SK-N-MC (cell line): ENCODE data around the gene LDLRAP1.

Experiments used
- DNase-seq: peaks from one replicate; pipeline ENCODE4 v3.0.0-alpha.2; 2011; ENCODE audit warnings: low read depth, low spot score
- H3K27ac ChIP-seq: fragments of 200-600 bp; sonication (generic); 2 replicates; pipeline ENCODE4 v1.5.1; 2016; ENCODE audit warnings: mixed run types
- H3K36me3 ChIP-seq: fragments of 200-600 bp; sonication (generic); 2 replicates; pipeline ENCODE4 v1.6.1; 2017; ENCODE audit warnings: antibody characterized with exemption, low read length, mixed read lengths; ENCODE audit not compliant: insufficient read depth
- H3K4me3 ChIP-seq: fragments of 200-600 bp; sonication (generic); 2 replicates; pipeline ENCODE4 v1.5.1; 2016
- H3K9ac ChIP-seq: fragments of 200-600 bp; sonication (generic); 2 replicates; pipeline ENCODE4 v1.8.0; 2017; ENCODE audit warnings: mixed run types, mixed read lengths; ENCODE audit not compliant: insufficient read length
- H3K9me3 ChIP-seq: fragments of 200-600 bp; sonication (generic); 2 replicates; pipeline ENCODE4 v1.6.1; 2017; ENCODE audit warnings: low read depth, mild to moderate bottlenecking, antibody characterized with exemption, low read length, moderate library complexity, mixed read lengths
- EZH2 ChIP-seq: fragments of 200-600 bp; sonication (generic); IDR thresholded peaks from one replicate; pipeline ENCODE4 v1.6.1; 2017; ENCODE audit warnings: antibody characterized with exemption
- FOXP2 ChIP-seq: optimal IDR thresholded peaks from 2 replicates; pipeline ENCODE3; 2011; ENCODE audit warnings: mild to moderate bottlenecking, moderate library complexity; ENCODE audit not compliant: insufficient read depth; ENCODE audit errors: extremely low read length, control extremely low read depth
- POLR2AphosphoS5 ChIP-seq: IDR thresholded peaks from 2 replicates; pipeline ENCODE4 v1.6.1; 2012; ENCODE audit warnings: mild to moderate bottlenecking, low read depth, low read length, borderline replicate concordance

Gene LDLRAP1

DNA sequence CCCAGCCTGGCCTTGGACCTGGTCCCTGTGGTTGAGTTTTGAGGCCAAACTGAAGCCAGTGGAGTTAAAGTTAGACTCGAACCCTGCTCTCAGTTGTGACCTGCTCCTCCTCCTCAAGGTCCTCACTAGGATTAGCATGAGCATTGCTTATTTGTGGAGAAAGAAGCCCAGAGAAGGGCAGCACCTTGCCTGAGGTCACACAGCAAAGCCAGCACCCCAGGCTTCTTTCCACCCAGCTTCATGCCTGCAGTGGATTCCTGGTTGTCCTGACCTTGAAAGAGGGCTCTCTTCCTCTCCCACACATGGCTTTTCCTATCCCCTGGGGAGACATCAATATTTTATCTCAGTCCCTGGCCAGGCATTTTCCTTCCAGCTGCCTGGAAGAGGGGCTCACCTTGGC, 2.8 kb downstream of the LDLRAP1 start:
- DNase-seq: no peak
- H3K27ac ChIP-seq: no peak overlapping the region
- TF ChIP-seq POLR2AphosphoS5: no peak
- no peak for TF ChIP-seq FOXP2
- no peak for TF ChIP-seq EZH2
- H3K36me3 ChIP-seq: no peaks in the 10 kb centered on the region
- H3K9ac ChIP-seq: no peak overlapping the region
- no peak overlapping the region for H3K4me3 ChIP-seq
- no peaks in the 10 kb centered on the region for H3K9me3 ChIP-seq

DNA sequence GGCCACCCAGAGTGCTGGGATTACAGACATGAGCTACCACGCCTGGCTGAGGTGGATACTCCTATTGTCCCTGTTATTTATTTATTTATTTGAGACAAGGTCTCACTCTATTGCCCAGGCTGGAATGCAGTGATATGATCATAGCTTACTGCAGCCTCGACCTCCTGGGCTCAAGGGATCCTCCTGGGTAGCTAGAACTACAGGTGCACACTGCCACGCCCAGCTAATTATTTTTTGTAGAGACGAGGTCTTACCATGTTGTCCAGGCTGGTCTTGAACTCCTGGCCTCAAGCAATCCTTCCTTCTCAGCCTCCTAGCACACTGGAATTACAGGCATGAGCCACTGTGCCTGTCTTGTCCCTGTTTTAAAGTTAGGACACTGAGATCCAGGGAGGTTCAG, 5.2 kb downstream of the LDLRAP1 start:
- H3K9me3 ChIP-seq: no peaks in the 10 kb centered on the region
- H3K9ac ChIP-seq: no peak overlapping the region
- H3K4me3 ChIP-seq: no peak overlapping the region
- no peak overlapping the region for H3K27ac ChIP-seq
- H3K36me3 ChIP-seq: no peaks in the 10 kb centered on the region
- no peak for DNase-seq
- no peak for TF ChIP-seq POLR2AphosphoS5
- no peak for TF ChIP-seq FOXP2
- TF ChIP-seq EZH2: no peak

DNA sequence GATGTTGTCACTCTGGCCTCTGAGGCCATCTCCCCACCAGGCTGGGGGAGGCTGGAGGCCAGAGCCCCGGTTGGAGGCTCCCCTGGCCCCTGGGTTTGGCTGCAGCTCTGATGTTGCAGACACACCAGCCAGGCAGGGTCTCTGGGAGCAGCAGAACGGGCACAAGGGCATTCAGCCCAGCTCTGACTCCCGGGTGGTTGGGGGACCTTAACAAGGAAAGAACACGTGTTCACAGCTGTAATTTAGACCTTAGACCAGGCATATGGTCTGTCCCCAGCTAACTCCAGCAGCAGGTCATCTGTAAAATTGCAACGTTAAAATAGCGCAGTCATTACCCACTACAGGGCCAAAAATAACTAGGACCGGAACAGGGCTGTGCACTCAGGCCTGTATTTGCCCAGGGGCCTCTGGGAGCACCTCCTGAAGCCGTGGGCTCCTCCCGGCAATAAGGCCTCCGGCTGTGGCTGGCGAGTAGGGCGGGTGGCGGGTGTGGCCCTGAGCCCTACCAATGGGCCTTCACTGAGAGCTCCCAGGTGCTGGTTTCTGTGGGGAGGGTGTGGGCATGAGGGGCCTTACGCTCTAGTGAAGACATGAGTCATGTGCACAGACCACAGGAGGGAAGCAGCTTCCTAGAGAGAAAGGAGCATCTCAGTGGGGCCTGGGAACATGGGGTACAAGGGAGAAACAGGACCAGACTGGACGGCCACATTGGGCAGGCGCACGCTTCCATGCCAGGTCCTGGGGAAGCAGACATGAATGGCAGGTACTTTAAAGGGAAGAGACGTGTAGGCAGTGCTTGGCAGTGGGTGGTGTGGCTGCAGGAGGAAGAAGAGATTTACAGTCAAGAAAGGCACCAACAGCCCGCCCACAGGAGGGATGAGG, 6.1 kb downstream of the LDLRAP1 start:
- Histone ChIP-seq H3K9me3 (no peaks in the 10 kb centered on the region), H3K4me3 (no peak overlapping the region), H3K36me3 (no peaks in the 10 kb centered on the region), H3K27ac (no peak overlapping the region), H3K9ac (no peak overlapping the region)
- TF ChIP-seq EZH2 (no peak), FOXP2 (no peak), POLR2AphosphoS5 (no peak)
- DNase-seq: no peak

DNA sequence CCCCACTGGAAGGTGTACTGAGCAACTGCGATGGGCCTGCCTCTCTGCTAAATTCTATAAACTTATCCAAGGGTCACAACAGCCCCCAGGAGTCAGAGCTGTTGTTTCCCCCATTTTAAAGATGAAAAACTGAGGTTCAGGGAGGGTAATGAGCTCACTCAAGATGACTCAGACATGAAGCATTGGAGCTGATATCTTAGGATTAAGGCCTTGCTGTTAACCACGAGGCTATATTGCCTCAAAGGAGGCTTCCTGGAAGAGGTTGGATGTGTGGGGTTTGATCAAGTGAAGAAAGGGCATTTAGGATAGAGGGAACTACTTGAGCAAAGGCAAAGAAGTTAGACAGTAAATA, 6.7 kb downstream of the LDLRAP1 start:
- H3K27ac ChIP-seq: no peak overlapping the region
- no peak for DNase-seq
- TF ChIP-seq EZH2 (no peak), POLR2AphosphoS5 (no peak), FOXP2 (no peak)
- no peaks in the 10 kb centered on the region for H3K36me3 ChIP-seq
- H3K4me3 ChIP-seq: no peak overlapping the region
- no peaks in the 10 kb centered on the region for H3K9me3 ChIP-seq
- no peak overlapping the region for H3K9ac ChIP-seq

DNA sequence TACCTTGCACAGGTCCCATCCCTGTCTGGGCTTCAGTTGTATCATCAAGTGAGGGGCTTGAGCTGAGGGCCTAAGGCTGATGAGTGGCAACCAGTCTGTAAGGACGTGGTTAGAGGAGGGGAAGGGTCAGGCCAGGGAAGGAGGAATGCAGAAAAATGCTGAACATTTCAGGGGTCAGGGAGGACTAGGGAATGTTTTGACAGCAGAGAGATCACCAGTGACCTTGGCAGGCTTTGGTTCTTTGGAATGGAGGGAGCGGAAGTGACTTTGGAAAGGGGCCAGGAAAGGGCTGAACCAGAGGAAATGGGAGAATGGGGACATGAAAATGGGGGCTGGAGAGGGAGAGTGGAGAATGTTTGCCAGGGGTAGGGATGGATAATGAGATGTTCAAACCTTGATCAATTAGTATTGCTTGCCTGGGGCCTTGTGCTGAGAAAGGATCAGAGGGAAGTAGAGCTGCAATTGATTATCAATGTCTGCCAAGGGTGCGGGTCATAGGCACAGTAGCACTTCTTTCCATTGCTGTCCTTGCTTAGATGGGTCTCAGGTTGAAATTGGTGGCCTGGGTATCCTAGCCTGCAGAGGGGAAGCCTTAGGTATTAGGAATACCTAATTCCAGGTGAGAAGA, 7.4 kb downstream of the LDLRAP1 start:
- H3K9ac ChIP-seq: no peak overlapping the region

DNA sequence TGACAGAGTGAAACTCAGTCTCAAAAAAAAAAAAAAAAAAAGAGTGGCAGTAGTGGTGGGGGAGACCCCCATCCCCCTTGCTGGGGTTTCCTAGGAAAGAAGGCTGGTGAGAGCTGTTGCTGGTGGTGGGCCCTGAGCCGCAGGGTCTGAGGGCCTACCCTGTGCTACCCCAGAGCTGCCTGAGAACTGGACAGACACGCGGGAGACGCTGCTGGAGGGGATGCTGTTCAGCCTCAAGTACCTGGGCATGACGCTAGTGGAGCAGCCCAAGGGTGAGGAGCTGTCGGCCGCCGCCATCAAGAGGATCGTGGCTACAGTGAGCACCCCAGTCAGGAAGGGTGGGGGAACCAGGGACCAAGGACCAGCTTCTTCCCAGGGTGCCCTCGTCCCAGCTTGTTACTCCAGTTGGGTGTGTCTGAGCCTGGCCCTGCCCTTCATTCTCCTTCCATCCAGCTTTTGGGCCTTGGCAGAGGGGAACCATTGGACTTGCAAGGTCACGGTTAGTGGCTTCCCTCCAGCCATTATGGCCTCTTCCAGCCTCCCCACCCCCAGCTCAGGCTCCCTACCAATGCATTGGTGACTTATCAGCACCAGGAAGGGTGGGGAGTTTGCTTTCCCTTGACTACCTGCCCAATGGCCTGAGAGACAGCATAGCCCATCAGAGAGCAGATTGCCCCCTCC, 10.5 kb downstream of the LDLRAP1 start:
- no peak overlapping the region for H3K9ac ChIP-seq
- DNase-seq: no peak
- H3K36me3 ChIP-seq: no peaks in the 10 kb centered on the region
- no peak overlapping the region for H3K27ac ChIP-seq
- H3K9me3 ChIP-seq: no peaks in the 10 kb centered on the region
- no peak for TF ChIP-seq POLR2AphosphoS5
- no peak for TF ChIP-seq FOXP2
- TF ChIP-seq EZH2: no peak
- H3K4me3 ChIP-seq: no peak overlapping the region

More for the DNA sequence above, 7.4 kb downstream of the LDLRAP1 start:
- DNase-seq: no peak
- TF ChIP-seq EZH2: no peak
- TF ChIP-seq POLR2AphosphoS5: no peak
- no peak for TF ChIP-seq FOXP2
- Histone ChIP-seq H3K36me3 (no peaks in the 10 kb centered on the region), H3K9me3 (no peaks in the 10 kb centered on the region), H3K27ac (no peak overlapping the region), H3K4me3 (no peak overlapping the region)

DNA sequence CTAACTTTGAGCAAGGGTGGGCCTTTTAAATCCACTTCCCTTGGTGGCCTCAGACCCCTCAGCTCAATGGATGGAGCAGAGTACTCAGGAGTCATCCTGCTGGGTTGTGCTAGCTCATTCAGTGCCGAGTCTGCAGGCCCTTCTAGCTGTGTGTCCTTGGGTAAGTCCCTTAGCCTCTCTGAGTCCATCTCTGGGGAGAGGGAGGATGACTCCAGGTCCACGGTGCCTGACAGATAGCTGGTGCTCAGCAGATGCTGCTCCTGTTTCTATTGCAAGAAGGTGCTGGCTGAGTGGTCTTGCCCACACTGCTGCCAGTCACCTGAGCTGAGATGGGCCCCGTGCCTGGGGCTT, 11.0 kb downstream of the LDLRAP1 start:
- H3K4me3 ChIP-seq: no peak overlapping the region
- H3K27ac ChIP-seq: no peak overlapping the region
- H3K9ac ChIP-seq: no peak overlapping the region
- no peaks in the 10 kb centered on the region for H3K36me3 ChIP-seq
- no peaks in the 10 kb centered on the region for H3K9me3 ChIP-seq
- TF ChIP-seq FOXP2: no peak
- no peak for TF ChIP-seq POLR2AphosphoS5
- TF ChIP-seq EZH2: no peak
- DNase-seq: no peak

DNA sequence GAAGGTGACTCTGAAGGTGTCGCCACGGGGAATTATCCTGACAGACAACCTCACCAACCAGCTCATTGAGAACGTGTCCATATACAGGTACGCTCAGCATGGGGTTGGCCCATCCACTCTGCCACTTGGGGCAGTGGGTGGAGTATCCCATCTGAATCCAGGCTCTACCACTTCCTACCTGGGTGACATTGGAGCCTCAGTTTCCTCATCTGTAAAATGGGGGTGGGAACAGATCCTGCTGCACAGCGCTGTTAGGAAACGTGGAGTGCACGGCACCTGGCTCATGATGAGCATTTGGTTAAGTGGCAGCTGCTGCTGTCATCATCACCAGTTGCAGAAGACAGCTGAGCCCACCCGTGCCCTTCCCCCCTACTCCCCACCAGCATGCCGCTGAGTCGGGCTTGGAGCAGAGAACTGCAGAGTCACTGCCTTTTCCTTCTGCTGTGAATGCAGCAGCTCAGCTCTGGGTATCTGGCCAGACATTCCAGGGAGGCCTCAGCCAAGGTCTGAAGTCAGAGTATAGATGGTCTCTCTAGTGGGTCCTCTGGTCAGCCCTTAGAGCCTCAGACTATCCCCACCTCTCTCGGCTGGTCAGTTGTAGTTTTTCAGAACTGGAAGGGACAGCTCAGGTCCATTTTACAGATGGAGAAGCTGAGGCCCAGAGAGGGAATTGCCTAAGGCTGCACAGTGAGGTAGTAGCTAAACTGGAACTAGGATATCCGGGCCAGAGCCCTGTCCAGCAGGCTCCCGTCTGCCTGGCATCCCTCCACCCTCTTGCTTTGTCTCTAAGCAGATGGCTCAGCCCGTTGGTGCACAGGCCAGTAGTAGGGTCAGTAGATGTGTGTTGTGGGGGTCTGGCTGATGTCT, 11.7 kb downstream of the LDLRAP1 start:
- DNase-seq: no peak

More for the DNA sequence above, 11.7 kb downstream of the LDLRAP1 start:
- Histone ChIP-seq H3K9ac (no peak overlapping the region), H3K4me3 (no peak overlapping the region), H3K9me3 (no peaks in the 10 kb centered on the region), H3K27ac (no peak overlapping the region), H3K36me3 (no peaks in the 10 kb centered on the region)
- TF ChIP-seq FOXP2 (no peak), POLR2AphosphoS5 (no peak), EZH2 (no peak)
